Measurements from ENCODE around the gene TNIP3.

- TF ChIP-seq, protein P1, sequence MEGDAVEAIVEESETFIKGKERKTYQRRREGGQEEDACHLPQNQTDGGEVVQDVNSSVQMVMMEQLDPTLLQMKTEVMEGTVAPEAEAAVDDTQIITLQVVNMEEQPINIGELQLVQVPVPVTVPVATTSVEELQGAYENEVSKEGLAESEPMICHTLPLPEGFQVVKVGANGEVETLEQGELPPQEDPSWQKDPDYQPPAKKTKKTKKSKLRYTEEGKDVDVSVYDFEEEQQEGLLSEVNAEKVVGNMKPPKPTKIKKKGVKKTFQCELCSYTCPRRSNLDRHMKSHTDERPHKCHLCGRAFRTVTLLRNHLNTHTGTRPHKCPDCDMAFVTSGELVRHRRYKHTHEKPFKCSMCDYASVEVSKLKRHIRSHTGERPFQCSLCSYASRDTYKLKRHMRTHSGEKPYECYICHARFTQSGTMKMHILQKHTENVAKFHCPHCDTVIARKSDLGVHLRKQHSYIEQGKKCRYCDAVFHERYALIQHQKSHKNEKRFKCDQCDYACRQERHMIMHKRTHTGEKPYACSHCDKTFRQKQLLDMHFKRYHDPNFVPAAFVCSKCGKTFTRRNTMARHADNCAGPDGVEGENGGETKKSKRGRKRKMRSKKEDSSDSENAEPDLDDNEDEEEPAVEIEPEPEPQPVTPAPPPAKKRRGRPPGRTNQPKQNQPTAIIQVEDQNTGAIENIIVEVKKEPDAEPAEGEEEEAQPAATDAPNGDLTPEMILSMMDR (optimal IDR thresholded peaks at IDR 0.05 in 1 of 3, IDR thresholded peaks at IDR 0.05 in 1 of 3, conservative IDR thresholded peaks at IDR 0.05 in 1 of 3; ENCODE audit: extremely low read depth in 1 of 3, insufficient read depth in 2 of 3, low read length in 3 of 3) = no peak
- no peak for TF ChIP-seq EZH2 (IDR thresholded peaks at IDR 0.05; ENCODE audit: low read length)
Measured at GRCh38 chr4:121177246-121178137, 13.4 kb upstream of the TNIP3 start.

All from keratinocyte (primary cell).